ENCODE measurements around the gene DAGLB.

The DAGLB gene

DNA sequence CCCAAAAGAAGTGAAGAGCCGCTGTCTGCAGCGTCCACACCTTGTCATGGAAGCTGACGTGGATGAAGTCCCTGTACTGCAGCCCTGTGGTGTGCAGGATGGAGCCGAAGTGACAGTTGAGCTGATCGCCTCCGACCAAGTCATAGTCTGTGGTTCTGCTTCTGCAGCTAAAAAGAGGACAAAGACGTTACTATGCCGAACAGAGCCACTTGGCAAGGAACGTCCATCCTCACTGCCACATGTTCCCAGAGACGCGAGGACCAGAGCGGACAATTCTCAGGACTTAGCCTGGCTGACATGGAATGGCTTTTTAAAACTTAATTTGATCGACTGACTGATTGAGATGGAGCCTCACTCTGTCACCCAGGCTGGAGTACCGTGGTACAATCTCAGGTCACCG is 21.8 kb downstream of the DAGLB start:
- no peak for TF ChIP-seq CTCF (IDR thresholded peaks at IDR 0.05; ENCODE audit: low read depth, low read length)
- no peak for DNase-seq (ENCODE audit: extremely low read depth, low read depth)

- no peak for DNase-seq (ENCODE audit: extremely low read depth, low read depth)
- no peak for TF ChIP-seq CTCF (IDR thresholded peaks at IDR 0.05; ENCODE audit: low read depth, low read length)
Measured at GRCh38 chr7:6423942-6424701, 23.6 kb downstream of the DAGLB start.

GRCh38 chr7:6422926-6423632 is 24.7 kb downstream of the DAGLB start:
- DNase-seq (ENCODE audit: extremely low read depth, low read depth): no peak
- TF ChIP-seq CTCF (IDR thresholded peaks at IDR 0.05; ENCODE audit: low read depth, low read length): no peak

- no peak for DNase-seq (ENCODE audit: extremely low read depth, low read depth)
- no peak for TF ChIP-seq CTCF (IDR thresholded peaks at IDR 0.05; ENCODE audit: low read depth, low read length)
Measured at GRCh38 chr7:6422095-6422494, 25.7 kb downstream of the DAGLB start.

GRCh38 chr7:6420680-6421079 is 27.1 kb downstream of the DAGLB start:
- no peak for DNase-seq (ENCODE audit: extremely low read depth, low read depth)
- TF ChIP-seq CTCF (IDR thresholded peaks at IDR 0.05; ENCODE audit: low read depth, low read length): no peak

- no peak for DNase-seq (ENCODE audit: extremely low read depth, low read depth)
- TF ChIP-seq CTCF (IDR thresholded peaks at IDR 0.05; ENCODE audit: low read depth, low read length): no peak
Measured at GRCh38 chr7:6419310-6419773, 28.4 kb downstream of the DAGLB start.

DNA sequence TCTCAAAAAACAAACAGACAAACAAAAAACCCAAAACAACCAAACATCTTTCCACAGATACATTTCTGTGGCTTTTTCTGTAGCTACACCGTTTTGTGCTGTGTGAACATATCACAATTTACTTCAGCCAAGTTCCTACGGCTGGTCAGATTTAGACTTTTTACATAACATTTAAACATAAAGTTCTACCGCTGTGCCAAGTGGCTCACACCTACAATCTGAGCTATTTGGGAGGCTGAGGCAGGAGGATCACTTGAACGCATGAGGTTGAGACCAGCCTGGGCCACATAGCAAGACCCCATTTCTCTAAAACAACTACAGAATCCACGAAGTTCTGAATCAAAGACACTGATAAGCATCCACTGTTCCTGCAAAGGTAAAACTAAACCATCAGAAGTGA is 30.3 kb downstream of the DAGLB start:
- DNase-seq (ENCODE audit: extremely low read depth, low read depth): no peak
- TF ChIP-seq CTCF (IDR thresholded peaks at IDR 0.05; ENCODE audit: low read depth, low read length): no peak
